ENCODE results near the gene ARHGAP32.

Gene ARHGAP32

DNA sequence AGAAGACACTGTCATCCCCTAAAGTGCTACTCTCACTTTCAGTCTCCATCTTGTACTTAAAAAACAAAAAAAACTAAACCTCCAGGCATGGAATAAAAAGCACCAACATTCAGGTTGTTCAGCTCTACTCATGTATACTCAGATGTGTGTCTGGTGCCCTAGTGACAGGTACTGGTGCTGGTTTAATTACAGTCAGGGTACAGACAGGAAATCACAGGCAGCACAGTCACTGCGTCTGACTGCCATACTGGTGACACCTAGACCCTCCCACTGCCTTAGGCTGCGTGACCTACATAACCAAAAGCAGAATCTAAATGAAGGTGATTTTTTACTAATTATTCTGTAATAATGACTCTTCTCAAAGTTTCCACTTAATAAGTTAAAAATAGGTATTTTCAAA, at the start of gene ARHGAP32:
TSS of gene ARHGAP32 (minus strand) at position 176 of the 400 bp plus-strand sequence. CDS start at position 49, 127 bp downstream.
- DNase-seq (ENCODE audit: low read depth in 2 of 2, low spot score in 1 of 2) = no peak

DNA sequence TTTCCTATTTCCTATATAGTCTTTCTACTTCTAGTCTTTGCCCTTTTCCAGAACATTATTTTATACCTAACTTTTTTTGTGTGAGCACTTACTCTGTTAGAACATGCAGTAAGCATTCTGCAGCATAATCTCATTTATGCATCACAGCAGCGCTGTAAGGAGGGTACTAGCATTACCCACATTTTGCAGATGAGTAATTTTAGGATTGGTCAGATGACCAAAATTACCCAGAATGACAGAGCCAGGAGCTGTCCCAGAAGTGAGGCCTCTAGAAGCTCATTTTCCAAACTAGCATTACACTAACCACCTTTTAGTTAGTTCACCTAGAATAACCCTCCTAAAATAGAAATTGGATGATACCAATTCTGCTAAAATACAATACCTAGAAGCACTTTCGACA, 47.1 kb upstream of the ARHGAP32 start:
- no peak for DNase-seq (ENCODE audit: low read depth in 2 of 2, low spot score in 1 of 2)

DNA sequence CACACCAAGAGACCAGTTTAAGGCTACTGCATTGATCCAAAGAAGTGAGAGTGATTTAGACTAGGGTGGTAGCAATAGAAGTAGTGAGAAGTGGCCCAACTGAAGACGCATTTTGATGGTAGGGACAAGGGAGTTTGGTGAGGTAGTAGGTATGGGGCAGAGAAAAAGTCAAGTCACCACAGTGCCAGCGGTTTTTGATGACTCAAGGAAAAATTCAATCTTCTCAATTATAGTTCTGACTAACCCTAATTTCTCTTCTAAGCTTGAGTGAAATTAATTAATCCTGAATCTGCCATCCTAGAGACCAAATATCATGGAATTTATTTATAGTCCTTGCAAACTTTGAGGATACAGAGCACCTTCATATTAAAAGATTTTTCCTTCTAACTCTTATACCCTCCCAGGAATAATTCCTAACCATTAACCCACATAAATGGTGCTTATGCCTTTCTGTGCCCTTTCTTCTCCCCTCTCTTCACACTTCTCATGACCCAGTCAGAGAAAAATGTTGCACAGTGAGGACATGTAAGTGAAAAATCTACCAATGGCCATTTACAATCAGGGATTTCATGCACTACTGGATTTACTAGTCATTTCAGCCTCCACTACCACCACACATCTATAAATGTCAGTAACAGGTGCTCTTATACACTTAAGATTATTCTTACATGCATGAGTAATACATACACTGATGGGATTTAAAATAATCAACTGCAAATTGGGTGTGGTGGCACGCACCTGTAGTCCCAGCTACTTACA, 45.9 kb upstream of the ARHGAP32 start:
- DNase-seq (ENCODE audit: low read depth in 2 of 2, low spot score in 1 of 2) = no peak

DNA sequence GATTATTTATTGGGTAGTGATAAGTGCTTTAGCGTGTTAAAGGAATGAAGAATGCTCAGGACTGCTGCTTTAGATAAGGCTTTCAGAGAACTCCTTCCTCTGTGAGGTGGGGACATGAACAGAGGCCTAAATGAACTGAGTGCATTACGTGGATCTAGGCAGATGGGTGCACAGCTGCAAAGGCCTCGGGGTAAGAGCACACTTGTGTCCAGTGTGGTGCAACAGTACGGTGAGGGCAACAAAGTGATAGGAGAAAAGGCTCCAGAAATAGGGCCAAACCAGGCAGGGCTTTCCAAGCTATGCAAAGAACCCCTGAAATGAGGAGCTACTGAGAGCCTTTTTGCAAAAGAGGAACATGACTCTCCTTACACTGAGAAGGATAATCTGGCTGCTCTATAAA, 45.3 kb upstream of the ARHGAP32 start:
- no peak for DNase-seq (ENCODE audit: low read depth in 2 of 2, low spot score in 1 of 2)

- no peak for DNase-seq (ENCODE audit: low read depth in 2 of 2, low spot score in 1 of 2)
Measured at GRCh38 chr11:129236850-129237249, 44.7 kb upstream of the ARHGAP32 start.

DNA sequence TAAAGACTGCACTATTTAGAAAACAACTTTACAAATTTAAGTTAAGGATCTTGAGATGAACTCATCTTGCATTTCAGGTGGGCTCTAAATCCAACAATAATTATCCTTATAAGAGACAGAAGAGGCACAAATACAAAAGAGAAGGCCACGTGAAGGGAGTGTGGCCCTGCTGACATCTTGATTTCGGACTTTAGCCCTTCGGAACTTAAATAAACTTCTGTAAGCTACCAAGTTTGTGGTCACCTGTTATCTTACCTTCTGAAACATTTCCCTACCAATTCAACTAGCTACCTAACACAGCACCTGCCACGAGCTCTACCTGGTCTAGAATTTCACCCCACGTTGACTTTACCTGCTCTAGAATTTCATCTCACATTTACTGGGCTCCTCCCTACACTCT, 42.9 kb upstream of the ARHGAP32 start:
- DNase-seq (ENCODE audit: low read depth in 2 of 2, low spot score in 1 of 2) = no peak

DNA sequence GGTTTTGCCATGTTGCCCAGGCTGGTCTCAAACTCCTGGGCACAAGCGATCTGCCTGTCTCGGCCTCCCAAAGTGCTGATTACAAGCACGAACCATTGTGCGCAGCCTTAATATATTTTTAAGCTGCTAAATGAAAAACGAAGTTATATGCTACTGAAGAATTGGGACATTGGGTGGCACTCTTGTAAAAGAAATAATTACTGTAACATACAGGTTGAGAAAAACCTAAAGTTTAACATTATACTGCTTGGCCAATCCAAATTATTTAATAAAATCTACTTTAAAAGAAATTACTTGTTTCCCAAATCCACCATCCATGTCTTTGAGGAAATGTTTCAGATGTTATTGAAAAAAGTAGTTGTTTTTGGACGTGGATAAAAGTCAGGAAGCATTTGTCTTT, 37.9 kb upstream of the ARHGAP32 start:
- no peak for DNase-seq (ENCODE audit: low read depth in 2 of 2, low spot score in 1 of 2)

GRCh38 chr11:129226207-129226798, 34.2 kb upstream of the ARHGAP32 start:
- no peak for DNase-seq (ENCODE audit: low read depth in 2 of 2, low spot score in 1 of 2)

GRCh38 chr11:129225190-129225589, 33.1 kb upstream of the ARHGAP32 start:
- DNase-seq (ENCODE audit: low read depth in 2 of 2, low spot score in 1 of 2) = no peak

GRCh38 chr11:129224538-129224937, 32.4 kb upstream of the ARHGAP32 start:
- no peak for DNase-seq (ENCODE audit: low read depth in 2 of 2, low spot score in 1 of 2)

DNA sequence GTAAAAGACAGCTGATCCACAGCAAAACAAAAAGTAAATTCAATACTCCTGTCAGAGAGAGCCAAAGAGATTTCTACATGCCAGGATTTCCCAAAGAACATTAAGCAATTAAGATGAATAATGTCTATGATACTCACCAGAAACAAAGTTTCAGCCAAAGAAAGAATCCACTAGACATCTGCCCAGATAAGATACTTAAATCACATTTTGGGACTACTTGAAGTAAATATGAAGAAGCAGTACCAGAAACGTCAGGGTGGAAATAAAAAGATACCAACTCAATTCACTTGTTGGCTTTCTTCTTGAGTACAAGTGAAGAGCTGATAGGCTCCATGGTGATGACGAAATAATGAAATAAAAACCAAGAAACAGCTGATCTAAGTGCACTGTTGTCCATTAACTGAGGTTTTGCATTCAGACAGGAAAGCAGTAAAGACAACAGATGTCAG, 31.6 kb upstream of the ARHGAP32 start:
- no peak for DNase-seq (ENCODE audit: low read depth in 2 of 2, low spot score in 1 of 2)

DNA sequence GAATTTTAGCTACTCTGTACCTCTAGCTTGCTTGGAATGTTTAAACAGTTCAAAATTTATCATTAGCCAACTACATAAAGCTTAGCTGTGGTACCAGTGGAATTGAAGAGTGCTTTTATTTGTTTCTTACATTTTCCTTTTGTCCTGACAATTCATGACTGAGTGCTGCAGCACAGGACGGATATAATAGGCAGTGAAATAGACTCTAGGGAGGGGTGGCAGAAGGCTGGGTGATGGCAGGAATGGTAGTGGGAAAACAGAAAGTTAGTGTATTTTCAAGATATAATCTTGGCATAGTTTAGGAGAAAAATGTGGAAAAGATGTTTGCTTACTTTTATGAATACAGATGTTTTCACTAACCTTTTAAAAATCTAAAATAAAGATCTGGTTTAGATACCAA, 31.1 kb upstream of the ARHGAP32 start:
- no peak for DNase-seq (ENCODE audit: low read depth in 2 of 2, low spot score in 1 of 2)

GRCh38 chr11:129222158-129222557, 30.0 kb upstream of the ARHGAP32 start:
- no peak for DNase-seq (ENCODE audit: low read depth in 2 of 2, low spot score in 1 of 2)

- DNase-seq (ENCODE audit: low read depth in 2 of 2, low spot score in 1 of 2) = no peak
Measured at GRCh38 chr11:129215506-129216245, 23.6 kb upstream of the ARHGAP32 start.

GRCh38 chr11:129214710-129215295, 22.7 kb upstream of the ARHGAP32 start:
- DNase-seq (ENCODE audit: low read depth in 2 of 2, low spot score in 1 of 2) = no peak

- no peak for DNase-seq (ENCODE audit: low read depth in 2 of 2, low spot score in 1 of 2)
Measured at GRCh38 chr11:129213261-129213660, 21.1 kb upstream of the ARHGAP32 start.

DNA sequence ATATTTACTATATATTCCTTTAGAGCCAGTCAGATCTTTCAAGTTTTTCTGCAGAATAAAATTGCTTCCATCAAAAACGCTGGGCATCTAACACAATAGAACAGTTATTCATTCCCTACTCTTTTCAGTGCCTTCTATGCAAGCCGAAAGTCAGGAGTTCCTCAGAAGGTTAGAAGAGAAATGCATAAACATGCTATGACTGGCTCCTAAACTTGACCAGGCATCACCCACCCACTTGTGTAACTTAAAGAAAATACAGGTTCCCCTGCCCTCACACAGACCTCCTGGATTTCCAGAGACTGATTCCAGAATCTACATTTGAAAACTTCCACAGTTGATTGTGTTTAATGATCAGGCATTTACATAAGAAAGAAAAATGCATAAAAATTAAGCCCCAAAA, 19.3 kb upstream of the ARHGAP32 start:
- no peak for DNase-seq (ENCODE audit: low read depth in 2 of 2, low spot score in 1 of 2)

DNA sequence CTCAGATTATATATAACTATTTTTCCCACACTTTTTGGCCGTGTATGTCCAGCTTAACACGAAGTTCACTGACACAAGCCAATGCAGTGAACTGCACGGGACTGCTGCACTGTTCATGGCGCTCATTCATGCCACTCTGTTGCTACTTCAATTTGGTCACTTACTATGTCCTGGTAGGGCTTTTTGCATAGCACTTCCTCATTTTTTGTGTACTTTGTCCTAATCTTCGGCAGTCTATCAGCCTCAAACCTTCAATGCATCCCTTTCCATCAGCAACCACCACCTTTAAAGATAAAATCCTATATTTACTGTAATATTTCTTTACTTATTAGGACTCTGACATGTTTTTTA, 18.7 kb upstream of the ARHGAP32 start:
- DNase-seq (ENCODE audit: low read depth in 2 of 2, low spot score in 1 of 2) = no peak

DNA sequence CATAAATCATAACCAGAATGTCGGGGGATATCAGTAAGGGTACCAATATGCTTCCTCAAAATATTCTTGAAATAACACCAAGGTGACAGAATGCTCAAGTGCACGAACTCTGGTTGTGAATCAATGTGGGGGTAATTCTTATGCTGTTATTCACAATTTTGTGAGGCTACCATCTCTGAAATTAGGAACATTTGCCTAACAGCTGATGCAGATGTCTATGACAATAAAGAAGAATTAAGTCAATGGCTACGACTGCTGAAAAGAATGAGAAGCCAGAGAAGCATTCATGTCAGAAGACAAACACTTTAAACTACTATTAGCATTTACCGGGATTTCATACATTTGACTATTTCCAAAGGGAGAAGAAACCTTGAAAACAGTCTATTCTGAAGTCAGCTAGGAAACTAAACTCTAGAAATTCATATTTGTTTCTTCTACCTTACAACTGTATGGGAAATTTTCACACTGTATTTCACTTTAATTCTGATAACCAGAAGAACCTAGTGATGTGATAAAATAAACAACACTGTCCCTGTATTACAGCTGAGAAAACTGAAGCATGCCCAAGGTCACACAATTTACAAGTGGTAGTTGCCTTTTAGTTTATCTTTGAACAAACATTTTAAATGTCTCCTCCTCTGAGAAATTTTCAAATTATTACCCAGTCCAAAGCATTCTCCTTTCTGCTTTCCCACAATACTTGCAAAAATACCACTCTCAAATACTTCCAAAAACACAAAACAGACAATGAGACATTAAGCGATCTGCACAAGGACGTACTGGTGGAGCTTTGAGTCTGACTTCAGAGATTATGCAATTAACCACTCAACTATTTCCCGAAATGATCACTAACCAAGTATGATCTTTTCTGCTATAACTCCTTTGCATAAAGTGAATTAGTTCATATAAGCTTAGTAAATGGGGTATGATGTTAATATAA, 18.0 kb upstream of the ARHGAP32 start:
- no peak for DNase-seq (ENCODE audit: low read depth in 2 of 2, low spot score in 1 of 2)

DNA sequence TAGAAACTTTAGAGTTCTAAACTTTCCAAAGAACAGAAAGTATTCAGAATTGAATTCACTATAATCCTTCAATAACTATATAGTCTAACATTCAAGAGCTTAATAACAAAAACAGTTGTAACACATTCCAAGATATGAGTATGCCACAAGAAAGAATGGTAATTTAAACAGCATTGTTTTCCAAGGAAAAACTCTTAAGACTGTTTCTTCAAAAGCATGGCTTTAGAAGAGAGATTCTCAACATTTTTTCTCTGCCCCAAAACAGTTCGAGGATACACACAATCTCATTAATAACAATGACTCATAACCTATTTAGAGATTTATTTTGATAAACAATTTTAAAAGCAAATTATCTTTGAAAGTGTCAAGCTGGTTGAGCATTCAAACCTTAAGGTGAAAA, 16.7 kb upstream of the ARHGAP32 start:
- DNase-seq (ENCODE audit: low read depth in 2 of 2, low spot score in 1 of 2) = no peak
